Right ventricle myocardium inferior (tissue), 1 donor: ENCODE measurements around the gene COX6A2. TPM values are rescaled to one million over a fixed set of nuclear protein-coding genes. Genes with fewer than 3 reads are reported as not detected.

ENCODE experiments used
- ATAC-seq: fragments of 200-7000 bp; cut with Tn5 transposase; one replicate; pipeline ENCODE4 v1.9.1; 2020; ENCODE audit warnings: mild to moderate bottlenecking, moderate library complexity
- DNase-seq: peaks from one replicate; pipeline ENCODE4 v3.0.0; 2021; ENCODE audit errors: missing footprints
- intact Hi-C: fragments of 100-400 bp; cut with DNase I; formaldehyde crosslinking; loops from one replicate; pipeline ENCODE4 v1.11.0; 2022
- total RNA-seq: library from RNA; stranded (reverse); fragmentation: NEBNext Ultra II Directional; extraction: Animal tissue kit (Norgen Biotek cat#: 25700); gene quantifications from one replicate; pipeline ENCODE4 v1.2.1, GENCODE V29; 2021
- donor health status: DM: no; HTN: yes; CAD: no; lungs with severe emphysema.

The COX6A2 gene
- total RNA-seq, 1 donor from 2014 or later, result 1,434 TPM

GRCh38 chr16:31397096-31397660 is 31.0 kb downstream of the COX6A2 start:
- no peak for DNase-seq
- intact Hi-C loops, result no loop called here
- no peak for ATAC-seq

- DNase-seq, result no peak
- intact Hi-C loops, result no loop called here
These were observed 32.5 kb downstream of the COX6A2 start for GRCh38 chr16:31395647-31396046.

GRCh38 chr16:31393056-31393455 is 35.1 kb downstream of the COX6A2 start, which contains the start of gene ITGAD:
ITGAD (plus strand) TSS chr16:31393335; CDS start chr16:31393361, 26 bp downstream.
- ATAC-seq (no peak), DNase-seq (no peak)
- intact Hi-C loops, result no loop called here

More at GRCh38 chr16:31395647-31396046, 32.5 kb downstream of the COX6A2 start:
- ATAC-seq, result no peak

GRCh38 chr16:31390504-31391041 is 37.6 kb downstream of the COX6A2 start:
- no peak for DNase-seq
- intact Hi-C loops, result no loop called here
- no peak for ATAC-seq

- no peak for DNase-seq
- intact Hi-C loops, result no loop called here
- no peak for ATAC-seq
These were observed 39.6 kb downstream of the COX6A2 start for GRCh38 chr16:31388535-31388934.

- DNase-seq (no peak), ATAC-seq (no peak)
- intact Hi-C loops, result no loop called here
These were observed 41.8 kb downstream of the COX6A2 start for GRCh38 chr16:31386157-31386984.

- intact Hi-C loops, result no loop called here
- DNase-seq, result no peak
- ATAC-seq, result no peak
These were observed 42.5 kb downstream of the COX6A2 start for GRCh38 chr16:31385680-31386079.

- DNase-seq (peak; percentile 90), ATAC-seq (peak; percentile 86)
- intact Hi-C loops, result loop anchor here (5.0 kb wide), 1 partner anchor 395 kb away; the partner anchor contains the start of gene HSD3B7
These were observed 45.5 kb downstream of the COX6A2 start for GRCh38 chr16:31382485-31383161.

GRCh38 chr16:31380201-31380600 is 48.0 kb downstream of the COX6A2 start:
- no peak for ATAC-seq
- intact Hi-C loops, result loop anchor here (5.0 kb wide), 1 partner anchor 393 kb away; the partner anchor contains the start of gene HSD3B7
- DNase-seq, result no peak

Other genes starting within 250 kb of the COX6A2 start
- 86.8 TPM for gene FUS, start 248.2 kb downstream of the COX6A2 start, total RNA-seq
- 9.1 TPM for gene PYCARD, start 225.6 kb downstream of the COX6A2 start, total RNA-seq
- 2.1 TPM for gene TRIM72, start 214.2 kb downstream of the COX6A2 start, total RNA-seq
- gene PYDC1, start 211.2 kb downstream of the COX6A2 start, total RNA-seq, result not detected
- gene ITGAM, start 168.4 kb downstream of the COX6A2 start, total RNA-seq, result 10.4 TPM
- 2.2 TPM for gene ITGAX, start 73.2 kb downstream of the COX6A2 start, total RNA-seq
- 0.11 TPM for gene ITGAD, start 35.0 kb downstream of the COX6A2 start, total RNA-seq
- 1.8 TPM for gene ZNF843, start 14.4 kb upstream of the COX6A2 start, total RNA-seq
- 5.5 TPM for gene ARMC5, start 31.1 kb upstream of the COX6A2 start, total RNA-seq
- 19.9 TPM for gene TGFB1I1, start 43.8 kb upstream of the COX6A2 start, total RNA-seq
- not detected for gene SLC5A2, start 54.8 kb upstream of the COX6A2 start, total RNA-seq
- 19.9 TPM for gene RUSF1, start 80.0 kb upstream of the COX6A2 start, total RNA-seq
- gene AHSP, start 99.5 kb upstream of the COX6A2 start, total RNA-seq, result not detected